Measurements from ENCODE around the gene OGFOD3. TPM values are rescaled to one million over a fixed set of nuclear protein-coding genes. Genes with fewer than 3 reads are reported as not detected.
"Not testable (repeated sequence)": the region's sequence is repeated elsewhere in the genome, so short reads cannot be mapped to it uniquely, and the experiment has no call there.

The OGFOD3 gene
- total RNA-seq, 1 donor from 2014 or later, result 18.4 TPM

DNA sequence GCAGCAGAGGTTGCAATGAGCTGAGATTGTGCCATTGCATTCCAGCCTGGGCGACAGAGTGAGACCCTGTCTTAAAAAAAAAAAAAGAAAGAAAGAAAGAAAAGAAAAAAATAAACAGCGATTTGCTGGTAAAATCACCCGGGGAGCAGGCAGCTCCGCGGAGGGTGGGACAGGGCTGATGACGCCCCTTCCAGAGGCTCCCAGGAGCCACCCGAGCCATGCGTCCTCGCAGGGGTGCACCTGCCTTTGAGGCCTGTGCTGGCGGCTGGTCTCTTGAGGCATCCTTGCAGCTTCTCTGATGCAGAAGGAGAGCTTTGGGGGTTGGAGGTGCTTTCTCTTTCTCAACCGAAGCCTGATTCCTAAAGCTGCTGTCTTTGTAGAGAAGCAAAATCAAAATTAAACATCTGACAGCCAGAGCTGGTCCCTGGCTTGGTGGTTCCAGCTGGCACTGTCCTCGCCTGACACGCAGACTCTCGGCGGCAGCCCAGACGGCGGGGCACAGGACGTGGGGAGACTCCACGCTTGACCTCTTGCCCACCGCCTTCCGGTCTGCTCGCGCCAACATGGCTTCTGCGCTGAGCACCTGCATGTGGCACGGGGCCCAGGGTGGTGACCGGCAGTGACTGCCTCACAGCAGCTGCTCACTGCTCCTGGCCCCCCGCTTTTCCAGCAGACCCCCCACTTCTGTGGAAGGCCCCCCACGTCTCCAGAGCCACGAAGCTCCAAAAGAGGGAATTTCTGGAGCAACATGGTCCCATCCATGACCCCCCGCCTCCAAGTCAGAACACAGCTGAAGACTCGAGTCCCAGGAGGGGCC lies 40.3 kb downstream of the OGFOD3 start:
- DNase-seq (ENCODE audit: low spot score), result no peak
- ATAC-seq, result no peak

DNA sequence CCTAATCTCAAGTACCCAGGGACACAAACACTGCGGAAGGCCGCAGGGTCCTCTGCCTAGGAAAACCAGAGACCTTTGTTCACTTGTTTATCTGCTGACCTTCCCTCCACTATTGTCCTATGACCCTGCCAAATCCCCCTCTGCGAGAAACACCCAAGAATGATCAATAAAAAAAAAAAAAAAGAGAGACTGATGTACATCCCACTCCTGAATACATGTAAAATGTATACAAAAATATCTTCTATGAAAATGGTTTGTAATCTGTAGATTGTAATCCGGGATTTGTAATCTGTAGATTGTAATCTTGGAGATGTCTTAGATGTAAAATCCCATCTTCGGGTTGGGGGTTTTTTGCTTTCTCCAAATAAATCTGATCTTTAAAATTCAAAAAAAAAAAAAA lies 41.1 kb downstream of the OGFOD3 start:
- not testable (repeated sequence) for DNase-seq (ENCODE audit: low spot score); ATAC-seq

- ATAC-seq (peak; percentile 94), DNase-seq (ENCODE audit: low spot score) (peak; percentile 73)
These were observed 42.2 kb downstream of the OGFOD3 start for GRCh38 chr17:82376042-82376730.

- DNase-seq (ENCODE audit: low spot score) (no peak), ATAC-seq (no peak)
These were observed 42.9 kb downstream of the OGFOD3 start for GRCh38 chr17:82375359-82376041.

GRCh38 chr17:82374626-82375331 lies 43.6 kb downstream of the OGFOD3 start:
- DNase-seq (ENCODE audit: low spot score), result no peak
- no peak for ATAC-seq

DNA sequence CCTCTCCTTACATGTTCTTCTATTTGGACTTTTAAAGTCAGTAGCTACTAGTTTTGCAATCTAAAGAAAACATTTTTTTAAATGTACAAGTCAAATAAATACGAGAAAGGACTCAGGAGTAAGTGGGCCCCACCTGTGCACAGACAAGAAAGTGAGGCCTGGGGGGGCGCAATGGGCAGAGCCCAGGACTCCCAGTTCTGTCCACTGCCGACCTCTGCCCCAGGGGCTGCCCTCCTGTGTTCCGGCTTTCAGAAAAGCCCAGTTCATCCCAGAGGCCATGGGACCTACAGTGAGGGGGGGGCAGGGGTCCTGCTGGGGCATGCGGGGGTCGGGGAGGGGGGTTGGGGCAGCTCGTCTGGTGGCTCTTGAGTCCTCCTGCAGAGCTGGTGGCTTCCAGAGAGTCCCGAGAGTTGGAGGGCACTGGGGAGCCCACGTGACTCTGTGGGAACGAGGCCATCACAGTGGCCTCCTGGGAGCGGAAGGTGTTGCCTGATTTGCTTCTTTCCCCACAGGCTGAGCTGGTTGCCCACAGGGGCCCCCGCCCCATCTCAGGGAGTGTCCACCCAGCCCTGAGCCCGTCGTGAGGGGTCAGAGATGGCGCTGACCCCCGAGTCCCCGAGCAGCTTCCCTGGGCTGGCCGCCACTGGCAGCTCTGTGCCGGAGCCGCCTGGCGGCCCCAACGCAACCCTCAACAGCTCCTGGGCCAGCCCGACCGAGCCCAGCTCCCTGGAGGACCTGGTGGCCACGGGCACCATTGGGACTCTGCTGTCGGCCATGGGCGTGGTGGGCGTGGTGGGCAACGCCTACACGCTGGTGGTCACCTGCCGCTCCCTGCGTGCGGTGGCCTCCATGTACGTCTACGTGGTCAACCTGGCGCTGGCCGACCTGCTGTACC lies 44.4 kb downstream of the OGFOD3 start:
- DNase-seq (ENCODE audit: low spot score) (no peak), ATAC-seq (no peak)

DNA sequence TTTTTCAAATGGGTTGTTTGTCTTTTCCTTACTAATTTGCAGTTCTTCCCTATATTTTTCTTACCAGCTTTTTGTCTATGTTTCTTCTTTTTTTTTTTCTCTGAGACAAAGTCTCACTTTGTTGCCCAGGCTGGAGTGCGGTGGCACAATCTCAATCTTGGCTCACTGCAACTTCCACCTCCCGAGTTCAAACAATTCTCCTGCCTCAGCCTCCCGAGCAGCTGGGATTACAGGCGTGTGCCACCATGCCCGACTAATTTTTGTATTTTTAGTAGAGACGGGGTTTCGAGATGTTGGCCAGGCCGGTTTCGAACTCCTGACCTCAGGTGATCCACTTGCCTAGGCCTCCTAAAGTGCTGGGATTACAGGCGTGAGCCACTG lies 45.3 kb downstream of the OGFOD3 start:
- not testable (repeated sequence) for DNase-seq (ENCODE audit: low spot score); ATAC-seq

GRCh38 chr17:82372249-82373071 lies 45.9 kb downstream of the OGFOD3 start:
- DNase-seq (ENCODE audit: low spot score), result no peak
- ATAC-seq, result no peak

DNA sequence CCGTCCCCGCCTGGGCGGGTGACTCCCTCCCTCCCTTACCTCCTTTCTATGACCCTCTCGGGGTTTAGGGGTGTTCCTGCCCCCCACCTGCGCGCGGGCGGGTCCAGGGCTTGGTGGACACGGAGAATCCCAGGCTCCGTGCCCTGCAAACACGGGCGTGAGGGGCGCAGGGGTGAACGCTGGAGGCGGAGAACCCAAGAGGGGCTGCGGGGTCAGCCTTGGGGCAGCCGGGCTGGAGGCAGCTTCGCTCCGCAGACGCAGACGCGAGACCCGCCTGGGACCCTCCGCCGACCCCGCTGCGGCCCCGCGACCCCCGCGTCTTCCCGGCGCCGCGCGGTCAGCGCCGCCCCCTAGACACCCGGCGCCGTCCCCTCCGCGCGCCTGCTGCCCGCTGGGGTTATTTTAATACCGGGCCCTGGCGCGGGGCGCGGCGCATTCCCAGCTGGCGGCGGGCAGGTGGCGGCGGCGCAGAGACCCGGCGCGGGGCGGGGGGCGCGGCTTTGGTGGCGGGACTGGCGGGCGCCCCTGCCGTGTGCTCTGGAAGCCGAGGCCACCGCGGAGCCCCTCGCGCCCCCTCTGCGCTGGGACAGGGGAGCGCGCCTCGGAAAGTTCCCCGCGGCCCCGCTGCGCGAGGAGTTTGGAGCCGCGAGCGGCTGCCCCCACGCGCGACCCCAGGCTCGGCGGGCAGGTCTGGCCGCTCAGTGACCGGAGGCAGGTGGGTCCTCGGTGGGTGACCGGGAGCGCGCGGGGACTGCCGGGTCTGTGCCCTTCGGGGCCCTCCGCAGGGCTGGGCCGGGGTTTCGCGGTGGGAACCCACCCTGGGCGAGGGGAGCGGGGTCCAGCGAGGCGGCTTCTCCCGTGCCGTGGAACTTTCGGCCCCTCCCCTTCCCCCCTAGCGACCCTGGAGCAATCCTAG lies 46.8 kb downstream of the OGFOD3 start, which contains the start of gene UTS2R:
Gene UTS2R (plus strand): TSS at position 433 of the 916 bp plus-strand sequence. CDS start 2,560 bp downstream, outside the sequence.
- no peak for ATAC-seq
- no peak for DNase-seq (ENCODE audit: low spot score)

GRCh38 chr17:82370471-82371332 lies 47.7 kb downstream of the OGFOD3 start:
- DNase-seq (ENCODE audit: low spot score), result no peak
- peak; percentile 82 for ATAC-seq

DNA sequence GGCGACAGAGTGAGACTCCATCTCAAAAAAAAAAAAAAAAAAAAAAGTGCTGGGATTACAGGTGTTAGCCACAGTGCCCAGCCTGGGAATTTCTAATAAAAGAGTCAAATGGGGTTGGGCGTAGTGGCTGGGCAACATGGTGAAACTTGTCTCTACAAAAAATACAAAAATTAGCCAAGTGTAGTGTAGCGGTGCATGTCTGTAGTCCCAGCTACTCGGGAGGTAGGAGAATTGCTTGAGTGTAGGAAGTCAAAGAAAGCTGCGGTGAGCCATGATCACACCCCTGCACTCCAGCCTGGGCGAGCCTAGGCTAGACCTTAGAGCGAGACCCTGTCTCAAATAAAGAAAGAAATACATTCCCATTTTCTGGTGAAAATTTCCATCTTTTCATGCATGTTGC lies 49.2 kb downstream of the OGFOD3 start:
- no peak for DNase-seq (ENCODE audit: low spot score)
- no peak for ATAC-seq

DNA sequence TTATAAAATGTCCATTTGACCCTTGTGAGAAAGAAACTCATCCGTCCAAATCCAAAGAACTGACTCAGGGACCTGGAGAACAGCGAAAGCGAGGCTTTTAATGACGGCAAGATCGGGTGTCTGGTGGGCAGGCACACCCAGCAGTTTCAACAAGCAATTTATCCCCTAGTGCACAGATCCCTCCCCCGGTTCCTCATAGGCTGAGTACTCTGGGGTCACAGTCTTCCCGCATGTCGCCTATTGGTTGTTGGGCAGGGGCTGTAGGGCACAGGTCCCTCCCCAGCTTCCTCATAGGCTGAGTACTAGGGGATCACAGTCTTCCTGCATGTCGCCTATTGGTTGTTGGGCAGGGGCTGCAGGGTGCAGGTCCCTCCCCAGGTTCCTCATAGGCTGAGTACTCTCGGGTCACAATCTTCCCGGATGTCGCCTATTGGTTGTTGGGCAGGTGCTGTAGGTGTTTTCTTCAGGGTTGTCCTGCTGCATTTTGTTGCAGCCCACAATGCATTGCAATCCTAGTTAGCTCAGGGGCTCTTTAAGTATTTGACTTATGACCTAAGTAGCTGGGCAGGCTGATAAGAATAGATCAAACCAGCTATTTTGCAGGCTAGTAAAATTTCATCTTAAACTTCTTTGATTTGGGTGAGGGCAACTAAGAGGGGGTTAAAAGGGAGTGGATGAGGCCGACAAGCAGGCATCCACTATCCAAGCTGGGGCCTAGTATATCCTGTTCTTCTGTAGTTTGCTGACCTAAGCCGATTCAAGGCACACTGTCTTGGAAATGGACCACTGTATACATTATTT lies 50.5 kb downstream of the OGFOD3 start:
- ATAC-seq, result no peak
- DNase-seq (ENCODE audit: low spot score), result no peak

DNA sequence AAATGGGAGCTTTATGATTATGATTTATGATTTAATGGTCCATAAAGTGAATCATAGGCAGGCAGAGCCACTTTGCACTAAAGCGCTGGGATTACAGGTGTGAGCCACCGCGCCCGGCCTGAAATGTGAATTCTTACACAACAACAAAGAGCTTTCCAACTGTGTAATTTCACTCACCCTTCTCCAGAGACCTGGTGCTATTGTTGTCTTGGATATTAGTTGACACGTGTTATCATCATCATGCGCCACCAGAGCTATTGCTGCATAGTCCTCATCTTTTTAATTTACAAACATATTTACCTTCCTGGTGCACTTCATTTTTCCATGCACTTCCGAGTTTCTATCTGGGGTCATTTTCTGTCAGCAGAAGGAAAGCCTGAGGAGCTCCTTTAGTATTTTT lies 51.6 kb downstream of the OGFOD3 start:
- no peak for DNase-seq (ENCODE audit: low spot score)
- no peak for ATAC-seq

DNA sequence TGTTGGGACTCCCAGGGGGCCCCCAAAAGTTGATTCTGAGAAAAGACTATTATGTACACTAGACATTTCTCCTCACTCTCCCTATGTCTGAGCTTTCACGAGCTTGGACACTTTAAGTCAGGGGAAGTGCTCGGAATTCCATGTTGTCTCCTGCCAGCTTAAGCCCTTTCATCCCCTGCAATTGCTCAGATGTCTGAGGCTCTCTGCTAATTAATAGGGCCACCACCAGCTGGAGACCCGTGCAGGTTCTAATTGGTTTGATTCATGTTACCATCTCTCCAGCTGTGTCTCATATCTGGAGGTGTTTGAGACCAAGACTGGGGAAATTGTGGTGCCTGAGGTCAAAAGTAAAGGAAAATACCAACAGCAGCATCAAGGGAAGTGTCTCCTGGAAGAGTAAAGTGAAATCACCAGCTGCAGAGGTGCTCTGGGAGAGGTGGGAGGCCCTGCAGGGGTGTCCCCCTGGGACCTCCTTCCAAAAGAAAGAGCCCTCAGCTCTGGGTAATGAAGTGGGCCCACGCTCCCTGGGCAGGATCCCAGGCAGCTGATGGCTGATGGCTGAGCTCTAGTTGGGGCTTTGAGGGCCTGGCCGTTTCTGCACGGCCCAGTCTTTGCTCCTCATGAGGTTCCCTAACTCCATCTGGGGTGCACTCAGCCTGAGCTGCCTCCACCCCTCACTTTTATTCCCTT lies 52.6 kb downstream of the OGFOD3 start:
- DNase-seq (ENCODE audit: low spot score), result no peak
- no peak for ATAC-seq

DNA sequence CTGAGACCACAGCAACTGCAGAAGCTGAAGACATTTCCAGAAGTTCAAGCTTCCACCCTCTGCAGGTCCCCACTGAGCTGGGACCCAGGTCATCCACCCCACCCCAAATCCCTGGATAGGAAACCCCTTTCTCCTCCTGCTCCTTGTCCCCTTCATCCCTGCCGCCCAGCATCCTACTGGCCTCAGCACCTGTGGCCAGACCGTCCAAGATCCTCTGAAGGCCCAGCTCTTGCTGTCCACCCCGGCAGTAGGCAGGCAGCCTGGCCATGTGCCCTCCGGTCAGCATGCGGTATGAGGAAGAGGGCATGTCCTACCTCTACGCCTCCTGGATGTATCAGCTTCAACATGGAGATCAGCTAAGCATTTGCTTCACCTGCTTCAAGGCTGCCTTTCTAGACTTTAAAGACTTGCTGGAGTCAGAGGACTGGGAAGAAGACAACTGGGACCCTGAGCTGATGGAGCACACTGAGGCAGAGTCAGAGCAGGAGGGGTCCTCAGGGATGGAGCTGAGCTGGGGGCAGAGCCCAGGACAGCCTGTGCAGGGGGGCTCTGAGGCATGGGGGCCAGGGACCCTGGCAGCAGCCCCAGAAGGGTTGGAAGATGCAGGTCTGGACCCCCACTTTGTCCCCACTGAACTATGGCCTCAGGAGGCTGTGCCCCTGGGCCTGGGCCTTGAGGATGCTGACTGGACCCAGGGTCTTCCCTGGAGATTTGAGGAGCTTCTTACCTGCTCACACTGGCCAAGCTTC lies 56.3 kb downstream of the OGFOD3 start:
- no peak for ATAC-seq

More for the DNA sequence above, 56.3 kb downstream of the OGFOD3 start:
- DNase-seq (ENCODE audit: low spot score), result no peak

All from left lobe of liver (tissue), 2 donors.